Dermis microvascular lymphatic vessel endothelial cell (primary cell): ENCODE measurements around the gene SMPD4. TPM values are rescaled to one million over a fixed set of nuclear protein-coding genes. Genes with fewer than 3 reads are reported as not detected.
A peak's percentile ranks its signal among the peaks of the same experiment; 100 is the strongest.
"Not testable (repeated sequence)": the region's sequence is repeated elsewhere in the genome, so short reads cannot be mapped to it uniquely, and the experiment has no call there.

Source experiments
- DNase-seq, 2 donors: peaks; one replicate each; pipeline versions ENCODE4 v3.0.0 to v3.0.0-alpha.2; 2010; ENCODE audit warnings: low read depth in 2 of 2
- total RNA-seq: library from RNA; depleted of rRNA; stranded (reverse); fragments of >200 nt; gene quantifications from 2 replicates; pipeline ENCODE4 v1.2.1, GENCODE V29; 2014

The SMPD4 gene
- total RNA-seq, 1 donor from 2014 or later = 10.4 TPM

DNA sequence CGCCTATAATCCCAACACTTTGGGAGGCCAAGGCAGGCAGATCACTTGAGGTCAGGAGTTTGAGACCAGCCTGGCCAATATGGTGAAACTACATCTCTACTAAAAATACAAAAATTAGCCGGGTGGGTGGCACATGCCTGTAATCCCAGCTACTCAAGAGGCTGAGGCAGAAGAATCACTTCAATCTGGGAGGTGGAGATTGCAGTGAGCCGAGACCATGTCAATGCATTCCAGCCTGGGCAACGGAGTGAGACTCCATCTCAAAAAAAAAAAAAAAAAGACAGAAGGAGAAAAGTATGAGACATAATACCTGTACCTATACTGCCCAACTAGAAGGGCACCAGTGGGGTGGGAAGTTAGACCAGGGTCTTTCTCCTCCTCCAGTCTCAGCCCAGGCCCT, 22.0 kb downstream of the SMPD4 start:
- not testable (repeated sequence) for DNase-seq

GRCh38 chr2:130158631-130159030, 22.8 kb downstream of the SMPD4 start:
- DNase-seq = no peak

- not testable (repeated sequence) for DNase-seq
These were observed 23.4 kb downstream of the SMPD4 start for GRCh38 chr2:130157825-130158514.

GRCh38 chr2:130157354-130157753, 24.0 kb downstream of the SMPD4 start:
- DNase-seq = not testable (repeated sequence)

GRCh38 chr2:130156624-130157004, 24.8 kb downstream of the SMPD4 start:
- DNase-seq = no peak

DNA sequence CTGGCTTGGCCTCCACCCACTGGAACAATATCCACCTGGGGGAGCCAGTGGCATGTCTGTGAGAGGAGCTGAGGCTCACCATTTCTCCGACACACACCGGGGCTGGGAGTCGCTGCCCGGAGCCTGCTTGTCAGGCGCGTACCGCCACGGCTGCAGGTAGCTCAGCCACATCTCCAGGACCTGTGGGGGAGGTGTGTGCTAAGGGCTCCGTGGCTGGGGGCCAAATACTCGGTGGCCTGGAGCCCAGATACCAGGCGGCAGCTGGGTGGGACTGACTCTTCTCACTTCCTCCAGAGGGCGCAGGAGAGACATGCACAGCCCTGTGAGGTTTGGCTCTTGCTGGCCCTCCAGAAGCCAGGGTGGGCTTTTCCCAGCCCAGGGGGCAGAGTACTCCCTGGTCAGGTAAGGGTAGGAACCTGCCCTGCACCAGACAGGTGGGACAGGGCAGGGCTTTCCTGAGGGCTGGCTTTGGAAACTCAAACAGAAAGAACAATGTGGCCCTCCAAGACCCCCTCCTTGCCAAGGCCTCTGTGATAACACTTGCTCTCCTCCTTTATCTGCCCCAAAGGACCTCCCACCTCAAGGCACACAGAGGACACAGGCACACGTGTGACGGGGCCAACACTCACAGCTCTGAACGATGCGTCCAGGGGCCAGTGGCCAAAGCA, 25.3 kb downstream of the SMPD4 start:
- peak; percentile 43 to 61 for DNase-seq

DNA sequence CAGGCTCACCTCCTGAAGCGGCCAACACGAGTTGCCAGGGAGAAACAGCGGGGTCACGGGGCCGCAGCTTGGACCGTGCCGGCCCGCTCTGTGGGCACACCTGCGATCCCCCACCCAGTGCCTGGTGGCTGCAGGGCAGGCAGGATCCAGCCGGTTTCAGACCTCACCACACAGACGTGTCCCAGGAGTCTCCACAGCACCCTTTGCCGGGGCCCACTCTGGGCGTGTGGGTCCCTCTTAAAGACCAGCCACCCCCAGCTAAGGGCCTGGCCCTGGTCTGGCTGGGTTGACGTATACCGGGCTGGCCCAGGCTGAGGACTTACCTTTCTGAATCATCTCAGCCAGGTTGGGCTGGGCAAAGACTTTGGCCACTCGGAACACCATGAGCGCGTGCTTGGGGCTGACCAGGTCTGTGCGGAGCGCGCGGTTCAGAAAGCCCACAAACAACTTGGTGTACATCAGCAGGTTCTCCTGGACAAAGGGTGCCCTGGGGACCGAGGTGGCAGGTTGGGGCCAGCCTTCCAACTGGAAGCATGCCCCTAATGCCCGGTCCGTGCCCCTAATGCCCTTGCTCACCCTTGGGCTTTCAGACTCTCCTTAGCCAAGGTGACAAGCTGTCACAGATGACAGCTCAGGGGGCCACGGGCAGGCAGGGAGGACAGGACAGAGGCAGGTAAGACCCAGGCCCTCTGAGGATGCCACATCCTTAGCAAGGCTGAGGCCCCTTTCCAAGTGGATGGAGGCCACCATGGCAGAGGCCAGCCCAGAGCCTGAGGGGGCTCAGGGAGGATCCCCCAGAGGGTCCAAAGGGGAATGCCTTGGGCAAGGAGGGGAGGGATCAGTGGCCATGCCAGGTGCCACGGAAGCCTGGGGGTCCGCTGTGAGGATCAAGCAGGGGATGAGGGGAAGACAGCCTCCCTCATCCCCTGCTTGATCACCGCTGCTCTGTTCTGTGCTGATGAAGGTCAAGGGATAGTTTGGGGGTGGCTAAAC, 26.3 kb downstream of the SMPD4 start:
- no peak for DNase-seq

GRCh38 chr2:130154423-130154770, 27.0 kb downstream of the SMPD4 start:
- DNase-seq = not testable (repeated sequence)

DNA sequence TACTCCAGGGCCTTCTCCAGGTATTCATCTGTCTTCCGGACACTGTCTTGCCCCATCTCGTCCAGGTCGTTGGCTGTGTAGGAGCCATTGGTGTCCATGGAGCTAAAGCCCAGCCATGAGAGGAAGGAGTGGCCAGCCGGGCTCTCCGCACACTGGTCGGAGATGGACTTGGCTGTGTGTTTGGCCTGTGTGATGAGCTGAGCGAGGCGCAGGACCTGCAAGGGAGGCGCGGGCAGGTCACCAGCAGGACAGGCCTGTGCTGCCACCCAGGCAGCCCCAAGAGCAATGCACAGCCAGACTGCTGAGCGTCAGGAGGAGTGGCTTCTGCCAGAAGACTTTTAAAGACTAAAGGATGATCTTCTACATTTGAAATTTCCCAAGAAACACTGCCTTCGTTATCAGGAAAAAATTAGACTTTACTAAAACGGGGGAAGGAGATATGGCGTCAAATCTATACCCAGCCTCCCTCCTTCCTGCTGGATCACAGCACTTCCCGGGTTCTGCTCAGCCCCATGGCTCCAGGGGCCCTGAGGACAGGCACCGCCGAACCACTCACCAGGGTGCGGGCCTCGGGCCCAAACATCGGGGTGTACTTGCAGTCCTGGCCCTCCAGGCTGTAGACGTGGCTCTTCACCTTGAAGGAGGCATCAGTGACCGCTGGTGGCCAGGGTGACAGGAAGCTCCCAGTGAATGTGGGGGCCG, 27.5 kb downstream of the SMPD4 start:
- not testable (repeated sequence) for DNase-seq

DNA sequence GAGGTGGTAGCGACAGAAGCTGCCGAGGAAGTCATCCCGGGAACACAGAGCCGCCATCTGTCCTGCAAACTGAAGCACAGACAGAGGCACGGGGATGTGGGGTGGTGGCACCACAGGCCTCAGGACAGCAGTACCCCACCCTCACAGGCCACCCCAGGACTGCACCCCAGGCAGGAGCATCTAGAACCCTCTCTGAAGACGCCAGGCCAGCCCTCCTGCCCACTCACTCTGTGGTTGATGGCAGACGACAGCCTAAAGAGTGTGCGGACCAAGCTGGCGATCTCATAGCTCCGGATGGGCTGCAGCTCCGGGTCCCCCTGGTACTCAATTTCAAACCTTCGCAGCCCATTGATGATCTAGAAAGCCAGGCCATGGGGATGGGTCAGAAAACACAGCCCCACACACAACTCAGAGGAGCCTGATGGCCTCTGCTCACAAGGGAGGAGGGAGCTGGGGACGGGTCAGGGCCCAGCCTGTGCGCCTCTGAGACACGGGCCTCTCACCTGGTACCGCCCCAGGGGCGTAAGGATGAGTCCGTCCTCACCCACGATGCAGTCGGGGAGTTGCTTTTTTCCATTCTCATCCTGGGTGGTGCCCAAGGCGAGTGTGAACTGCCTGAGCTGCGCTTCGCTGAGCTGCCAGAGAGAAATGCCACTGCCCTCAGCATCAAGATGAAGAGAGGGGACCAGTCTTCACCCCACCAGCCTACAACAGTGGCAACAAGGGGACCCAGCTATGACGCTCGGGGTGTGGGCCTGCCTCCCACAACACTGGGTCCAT, 28.4 kb downstream of the SMPD4 start:
- no peak for DNase-seq

- not testable (repeated sequence) for DNase-seq
These were observed 29.1 kb downstream of the SMPD4 start for GRCh38 chr2:130152136-130152815.

DNA sequence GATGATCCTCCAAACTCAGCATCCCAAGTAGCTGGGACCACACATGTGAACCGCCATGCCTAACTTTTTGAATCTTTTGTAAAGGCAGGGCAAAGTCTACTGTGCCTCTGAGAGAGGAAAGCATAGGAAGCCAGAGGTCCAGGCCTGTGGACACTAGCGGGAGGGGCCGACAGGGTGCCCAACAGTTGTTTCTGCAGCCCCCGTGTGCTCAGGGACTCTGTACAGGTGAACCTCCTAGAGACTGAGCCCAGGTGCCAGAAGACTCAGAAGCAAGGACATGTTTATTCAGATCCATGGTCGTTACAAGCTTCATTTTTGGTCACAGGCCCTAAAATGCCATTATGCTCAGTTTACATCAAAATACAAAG, 30.3 kb downstream of the SMPD4 start:
- not testable (repeated sequence) for DNase-seq

- no peak for DNase-seq
These were observed 30.9 kb downstream of the SMPD4 start for GRCh38 chr2:130150181-130151144.

DNA sequence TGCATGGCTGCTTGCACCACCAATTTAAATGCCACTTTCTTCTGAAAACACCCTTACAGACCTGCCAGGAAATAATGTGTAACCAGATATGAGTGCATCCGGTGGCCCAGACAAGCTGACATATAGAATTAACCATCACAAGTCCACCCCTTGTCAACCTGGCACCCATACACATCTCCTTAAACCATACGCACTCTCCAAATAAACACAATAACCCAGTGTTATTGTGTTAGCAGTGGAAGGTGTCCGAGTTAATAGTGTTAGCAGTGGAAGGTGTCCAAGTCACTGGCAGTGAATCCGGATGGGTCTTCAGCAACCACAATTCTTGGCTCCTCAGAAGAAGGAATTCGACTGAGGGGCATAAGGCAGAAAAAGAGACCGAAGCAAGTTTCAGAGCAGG, 32.9 kb downstream of the SMPD4 start:
- not testable (repeated sequence) for DNase-seq

DNA sequence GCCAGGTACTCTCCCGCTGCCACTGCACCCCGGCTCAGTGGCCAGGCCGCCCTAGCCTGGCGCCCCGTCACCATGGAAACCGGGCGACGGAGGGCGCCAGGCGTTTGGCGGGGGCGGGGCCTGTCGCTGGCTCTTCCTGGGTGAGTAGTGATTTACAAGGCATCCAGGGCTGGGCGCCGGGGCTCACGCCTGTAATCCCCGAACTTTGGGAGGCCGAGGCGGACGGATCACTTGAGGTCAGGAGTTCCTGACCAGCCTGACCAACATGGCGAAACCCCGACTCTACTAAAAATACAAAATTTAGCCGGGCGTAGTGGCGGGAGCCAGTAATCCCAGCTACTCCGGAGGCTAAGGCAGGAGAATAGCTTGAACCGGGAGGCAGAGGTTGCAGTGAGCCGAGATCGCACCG, 36.4 kb downstream of the SMPD4 start, which contains the start of gene CCDC74B:
TSS of gene CCDC74B (minus strand) at position 107 of the 409 bp plus-strand sequence. CDS start 116 bp downstream, outside the sequence.
- not testable (repeated sequence) for DNase-seq

GRCh38 chr2:130143266-130144039, 37.9 kb downstream of the SMPD4 start:
- DNase-seq = not testable (repeated sequence)

DNA sequence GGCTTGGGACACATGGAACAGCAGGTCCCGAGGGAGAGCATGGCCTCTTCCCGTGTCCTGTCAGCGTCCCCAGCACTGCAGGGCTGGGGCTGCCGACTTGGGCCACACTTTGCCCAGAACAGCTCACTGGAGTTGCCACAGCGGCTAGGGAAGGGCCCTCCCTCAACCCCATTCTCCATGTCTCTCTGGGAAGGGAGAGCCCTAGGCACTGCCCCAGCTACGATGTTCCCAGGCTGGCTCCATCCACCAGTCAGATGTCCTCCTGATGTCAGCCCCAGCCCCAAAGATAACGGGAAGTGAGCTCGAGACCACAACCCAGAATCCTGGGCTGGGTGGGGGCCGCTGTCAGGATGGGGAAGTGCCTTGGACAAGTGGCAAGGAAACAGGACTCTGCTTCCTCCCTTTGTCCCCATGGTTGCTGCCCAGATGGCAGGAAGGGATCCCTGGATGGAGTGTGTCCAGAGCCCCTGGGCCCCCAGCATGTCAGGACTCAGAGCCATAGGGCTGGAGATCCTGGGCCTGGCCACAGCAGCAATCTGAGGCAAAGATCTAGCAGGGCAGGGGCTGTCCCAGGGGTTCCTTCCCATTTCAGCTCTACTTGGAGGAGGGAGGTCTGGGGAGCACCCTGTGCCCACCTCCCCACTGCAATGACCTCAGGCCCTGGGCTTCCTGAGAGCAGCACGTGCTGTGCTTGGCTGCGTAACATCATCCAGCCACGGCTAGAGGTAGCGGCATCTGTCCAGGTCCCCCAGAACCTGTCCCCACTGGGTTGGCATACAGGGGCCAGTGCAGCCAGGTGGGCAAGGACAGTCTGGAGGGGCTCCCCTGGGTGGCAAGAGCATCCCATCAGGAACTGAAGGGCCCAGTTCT, 38.8 kb downstream of the SMPD4 start:
- DNase-seq = not testable (repeated sequence)
